Neural progenitor cell (in vitro differentiated cells): ENCODE data around the gene RHBDL2. TPM values are rescaled to one million over a fixed set of nuclear protein-coding genes. Genes with fewer than 3 reads are reported as not detected.

Experiments
- DNase-seq: peaks from one replicate; pipeline ENCODE4 v3.0.0-alpha.2; 2016; ENCODE audit warnings: low spot score
- H2AFZ ChIP-seq: fragments of 200-600 bp; sonication (generic); replicated peaks from 2 replicates; pipeline ENCODE4 v1.6.1; 2016; ENCODE audit warnings: antibody characterized with exemption
- H3F3A ChIP-seq: fragments of 200-600 bp; sonication (generic); 2 replicates; pipeline ENCODE4 v1.6.1; 2016; ENCODE audit warnings: antibody characterized with exemption, low read depth
- H3K27ac ChIP-seq: fragments of 200-600 bp; sonication (generic); 2 replicates; pipeline ENCODE4 v1.5.1; 2016; ENCODE audit warnings: mild to moderate bottlenecking
- H3K27me3 ChIP-seq: fragments of 200-600 bp; sonication (generic); 2 replicates; pipeline ENCODE4 v1.6.1; 2016; ENCODE audit warnings: mild to moderate bottlenecking, moderate library complexity
- H3K36me3 ChIP-seq: fragments of 200-600 bp; sonication (generic); 2 replicates; pipeline ENCODE4 v1.5.1; 2016
- H3K4me1 ChIP-seq: fragments of 200-600 bp; sonication (generic); 2 replicates; pipeline ENCODE4 v1.6.1; 2016; ENCODE audit warnings: mixed run types
- H3K4me2 ChIP-seq: fragments of 200-600 bp; sonication (generic); 2 replicates; pipeline ENCODE4 v1.6.1; 2016
- H3K4me3 ChIP-seq: fragments of 200-600 bp; sonication (generic); 2 replicates; pipeline ENCODE4 v1.5.1; 2016
- H3K79me2 ChIP-seq: fragments of 200-600 bp; sonication (generic); 2 replicates; pipeline ENCODE4 v1.6.1; 2016; ENCODE audit warnings: low read depth
- H3K9ac ChIP-seq: fragments of 200-600 bp; sonication (generic); 2 replicates; pipeline ENCODE4 v1.6.1; 2016
- H3K9me3 ChIP-seq: fragments of 200-600 bp; sonication (generic); 2 replicates; pipeline ENCODE4 v1.5.1; 2016; ENCODE audit warnings: low read depth
- H4K20me1 ChIP-seq: fragments of 200-600 bp; sonication (generic); 2 replicates; pipeline ENCODE4 v1.6.1; 2016; ENCODE audit warnings: low read depth
- H3K27ac Mint-ChIP-seq: 3 replicates; pipeline ENCODE4 v1.8.0; 2021; ENCODE audit warnings: mixed read lengths
- H3K27me3 Mint-ChIP-seq: 2 replicates; pipeline ENCODE4 v1.8.0; 2022; ENCODE audit warnings: low read depth, mild to moderate bottlenecking, inconsistent platforms, moderate library complexity, mixed read lengths; ENCODE audit not compliant: insufficient read depth
- H3K36me3 Mint-ChIP-seq: 3 replicates; pipeline ENCODE4 v1.8.0; 2021; ENCODE audit warnings: mixed read lengths
- H3K4me1 Mint-ChIP-seq: 3 replicates; pipeline ENCODE4 v1.8.0; 2021; ENCODE audit warnings: mixed read lengths
- H3K4me3 Mint-ChIP-seq: 3 replicates; pipeline ENCODE4 v1.8.0; 2021; ENCODE audit warnings: mild to moderate bottlenecking, moderate library complexity, mixed read lengths
- H3K9me3 Mint-ChIP-seq: 3 replicates; pipeline ENCODE4 v1.8.0; 2020; ENCODE audit warnings: mixed read lengths
- EZH2 ChIP-seq: fragments of 200-600 bp; sonication (generic); IDR thresholded peaks from 2 replicates; pipeline ENCODE4 v1.6.1; 2017; ENCODE audit warnings: antibody characterized with exemption, mild to moderate bottlenecking, moderate library complexity
- EZH2phosphoT487 ChIP-seq: fragments of 200-600 bp; sonication (generic); IDR thresholded peaks from 2 replicates; pipeline ENCODE4 v1.6.1; 2017; ENCODE audit warnings: antibody characterized with exemption
- total RNA-seq: library from RNA; depleted of rRNA; stranded (reverse); fragments of >200 nt; gene quantifications from 2 replicates; pipeline ENCODE4 v1.2.3, GENCODE V29; 2015; ENCODE audit warnings: low replicate concordance
- TF ChIP-seq, protein P1 (sequence below): fragments of 200-600 bp; sonication (generic); IDR thresholded peaks from 2 replicates; pipeline ENCODE4 v1.5.1; 2017; ENCODE audit warnings: antibody characterized with exemption, mild to moderate bottlenecking

The RHBDL2 gene
- total RNA-seq, 1 donor from 2014 or later = not detected

DNA sequence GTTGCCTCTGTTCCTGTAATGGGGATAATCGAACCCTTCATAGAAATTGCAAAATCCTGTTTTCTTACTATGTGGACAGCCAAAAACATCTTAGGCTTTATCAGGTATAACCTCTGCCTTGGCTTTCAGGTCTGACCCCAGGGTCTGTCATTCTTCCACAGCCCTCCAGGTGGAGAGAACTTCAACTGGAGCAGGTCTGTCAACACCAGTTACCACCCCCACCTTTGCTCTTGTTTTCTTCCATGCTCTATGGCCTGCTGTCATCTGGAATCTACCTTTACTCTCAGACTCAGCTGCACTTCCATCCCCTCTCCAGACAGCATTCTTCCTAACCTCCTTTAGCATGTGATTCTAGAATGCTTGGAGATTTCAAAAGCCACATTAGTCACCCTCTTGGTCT lies 49.9 kb downstream of the RHBDL2 start:
- H3K4me1 Mint-ChIP-seq = peaks cover 4% of the 10 kb centered on the region
- no peak overlapping the region for H3K4me2 ChIP-seq
- H3K9me3 Mint-ChIP-seq = no peaks in the 10 kb centered on the region
- no peak overlapping the region for H3K4me3 ChIP-seq
- no peak overlapping the region for H3K27ac Mint-ChIP-seq
- no peak overlapping the region for H3K27ac ChIP-seq
- H2AFZ ChIP-seq = no peak overlapping the region
- no peak overlapping the region for H3K4me3 Mint-ChIP-seq
- no peaks in the 10 kb centered on the region for H3K4me1 ChIP-seq
- no peak for TF ChIP-seq EZH2
- TF ChIP-seq, protein P1, sequence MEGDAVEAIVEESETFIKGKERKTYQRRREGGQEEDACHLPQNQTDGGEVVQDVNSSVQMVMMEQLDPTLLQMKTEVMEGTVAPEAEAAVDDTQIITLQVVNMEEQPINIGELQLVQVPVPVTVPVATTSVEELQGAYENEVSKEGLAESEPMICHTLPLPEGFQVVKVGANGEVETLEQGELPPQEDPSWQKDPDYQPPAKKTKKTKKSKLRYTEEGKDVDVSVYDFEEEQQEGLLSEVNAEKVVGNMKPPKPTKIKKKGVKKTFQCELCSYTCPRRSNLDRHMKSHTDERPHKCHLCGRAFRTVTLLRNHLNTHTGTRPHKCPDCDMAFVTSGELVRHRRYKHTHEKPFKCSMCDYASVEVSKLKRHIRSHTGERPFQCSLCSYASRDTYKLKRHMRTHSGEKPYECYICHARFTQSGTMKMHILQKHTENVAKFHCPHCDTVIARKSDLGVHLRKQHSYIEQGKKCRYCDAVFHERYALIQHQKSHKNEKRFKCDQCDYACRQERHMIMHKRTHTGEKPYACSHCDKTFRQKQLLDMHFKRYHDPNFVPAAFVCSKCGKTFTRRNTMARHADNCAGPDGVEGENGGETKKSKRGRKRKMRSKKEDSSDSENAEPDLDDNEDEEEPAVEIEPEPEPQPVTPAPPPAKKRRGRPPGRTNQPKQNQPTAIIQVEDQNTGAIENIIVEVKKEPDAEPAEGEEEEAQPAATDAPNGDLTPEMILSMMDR = peak; percentile 13
- no peaks in the 10 kb centered on the region for H4K20me1 ChIP-seq
- no peaks in the 10 kb centered on the region for H3K36me3 ChIP-seq
- H3K9me3 ChIP-seq = no peaks in the 10 kb centered on the region
- H3F3A ChIP-seq = no peaks in the 10 kb centered on the region
- no peak overlapping the region for H3K9ac ChIP-seq
- peak; percentile 24 for DNase-seq
- no peaks in the 10 kb centered on the region for H3K27me3 Mint-ChIP-seq
- no peaks in the 10 kb centered on the region for H3K79me2 ChIP-seq
- H3K36me3 Mint-ChIP-seq = no peaks in the 10 kb centered on the region
- no peaks in the 10 kb centered on the region for H3K27me3 ChIP-seq

DNA sequence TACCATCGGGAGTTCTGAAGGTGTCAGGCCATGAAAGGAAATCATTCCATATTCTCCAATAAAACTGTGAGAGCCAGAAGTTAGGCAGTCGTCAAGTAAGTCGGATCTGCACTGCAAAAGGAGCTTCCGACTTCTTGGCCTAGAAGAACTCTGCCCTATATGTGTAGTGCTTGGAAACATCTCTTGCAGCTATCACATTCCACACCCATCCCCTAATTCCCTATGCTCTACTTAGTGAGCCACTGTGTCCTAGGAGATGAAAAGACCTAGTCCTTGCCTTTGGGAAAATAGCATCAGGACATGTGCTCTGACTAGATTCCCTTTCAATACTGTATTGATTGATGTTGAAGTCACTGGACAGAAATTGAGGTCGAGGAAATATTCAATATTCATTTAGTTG lies 52.0 kb downstream of the RHBDL2 start:
- no peak for DNase-seq
- TF ChIP-seq EZH2phosphoT487 = no peak
- TF ChIP-seq, protein P1 = no peak
- no peak for TF ChIP-seq EZH2
- H3K27me3 ChIP-seq = no peaks in the 10 kb centered on the region
- no peaks in the 10 kb centered on the region for H3K9me3 Mint-ChIP-seq
- no peak overlapping the region for H3K27ac Mint-ChIP-seq
- H3K9ac ChIP-seq = no peak overlapping the region
- no peak overlapping the region for H2AFZ ChIP-seq
- no peaks in the 10 kb centered on the region for H3K9me3 ChIP-seq
- H3K79me2 ChIP-seq = no peaks in the 10 kb centered on the region
- no peak overlapping the region for H3K27ac ChIP-seq
- H3K27me3 Mint-ChIP-seq = no peaks in the 10 kb centered on the region
- no peak overlapping the region for H3K4me3 Mint-ChIP-seq
- H4K20me1 ChIP-seq = no peaks in the 10 kb centered on the region
- H3K4me1 Mint-ChIP-seq = peaks cover 4% of the 10 kb centered on the region
- no peaks in the 10 kb centered on the region for H3K36me3 Mint-ChIP-seq
- H3K36me3 ChIP-seq = no peaks in the 10 kb centered on the region
- H3F3A ChIP-seq = no peaks in the 10 kb centered on the region
- no peaks in the 10 kb centered on the region for H3K4me1 ChIP-seq
- H3K4me3 ChIP-seq = no peak overlapping the region
- H3K4me2 ChIP-seq = no peak overlapping the region

DNA sequence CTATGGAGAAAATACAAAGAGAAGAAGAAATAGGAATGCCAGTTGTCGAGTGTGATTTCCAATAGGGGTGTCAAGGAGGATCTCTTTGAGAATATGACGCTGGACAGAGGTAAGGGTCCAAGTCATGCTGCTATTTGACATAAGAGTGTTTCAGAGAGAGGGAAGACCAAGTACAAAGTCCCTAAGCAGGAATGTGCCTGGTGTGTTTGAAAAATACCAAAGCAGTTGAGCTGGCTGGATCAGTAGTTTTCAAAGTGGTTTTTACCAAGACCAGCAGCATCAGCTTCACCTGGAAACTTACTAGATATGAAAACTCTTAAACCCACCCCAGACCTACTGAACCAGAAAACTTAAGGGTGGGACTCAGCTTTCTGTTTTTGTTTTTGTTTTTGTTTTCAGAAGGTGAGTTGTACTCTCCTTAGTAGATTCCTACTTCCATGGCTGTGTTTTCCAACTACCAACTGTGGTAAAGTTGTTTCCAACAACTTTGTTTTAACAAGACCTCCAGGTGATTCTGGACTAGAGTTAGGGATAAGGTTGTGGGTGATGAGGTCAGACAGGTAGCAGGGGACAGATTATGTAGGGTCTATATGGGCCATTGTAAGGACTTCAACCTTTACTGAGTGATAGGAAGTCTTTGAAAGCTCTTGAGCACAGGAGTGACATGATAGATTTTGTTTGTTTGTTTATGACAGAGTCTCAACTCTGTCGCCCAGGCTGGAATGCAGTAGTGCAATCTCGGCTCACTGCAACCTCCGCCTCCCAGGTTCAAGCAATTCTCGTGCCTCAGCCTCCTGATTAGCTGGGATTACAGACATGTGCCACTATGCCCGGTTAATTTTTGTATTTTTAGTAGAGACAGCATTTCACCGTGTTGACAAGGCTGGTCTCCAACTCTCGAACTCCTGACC lies 53.0 kb downstream of the RHBDL2 start:
- Histone ChIP-seq H3K9me3 (no peaks in the 10 kb centered on the region), H3K27me3 (no peaks in the 10 kb centered on the region), H3K4me1 (no peaks in the 10 kb centered on the region), H3K79me2 (no peaks in the 10 kb centered on the region), H3F3A (no peaks in the 10 kb centered on the region), H3K4me3 (no peak overlapping the region), H3K36me3 (no peaks in the 10 kb centered on the region), H2AFZ (no peak overlapping the region), H3K4me2 (no peak overlapping the region), H3K9ac (no peak overlapping the region), H4K20me1 (no peaks in the 10 kb centered on the region), H3K27ac (no peak overlapping the region)
- Mint-ChIP-seq H3K27ac (no peak overlapping the region), H3K36me3 (no peaks in the 10 kb centered on the region), H3K4me1 (peaks cover 4% of the 10 kb centered on the region), H3K9me3 (no peaks in the 10 kb centered on the region), H3K4me3 (no peak overlapping the region), H3K27me3 (no peaks in the 10 kb centered on the region)
- DNase-seq = no peak
- TF ChIP-seq EZH2 = no peak
- TF ChIP-seq, protein P1 = no peak
- TF ChIP-seq EZH2phosphoT487 = no peak
